ENCODE results near the gene LIN7B. TPM values are rescaled to one million over a fixed set of nuclear protein-coding genes. Genes with fewer than 3 reads are reported as not detected.

Gene LIN7B, protein sequence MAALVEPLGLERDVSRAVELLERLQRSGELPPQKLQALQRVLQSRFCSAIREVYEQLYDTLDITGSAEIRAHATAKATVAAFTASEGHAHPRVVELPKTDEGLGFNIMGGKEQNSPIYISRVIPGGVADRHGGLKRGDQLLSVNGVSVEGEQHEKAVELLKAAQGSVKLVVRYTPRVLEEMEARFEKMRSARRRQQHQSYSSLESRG
- total RNA-seq (11.6 TPM), polyA plus RNA-seq (ENCODE audit: insufficient read depth in 1 of 8, insufficient read length in 8 of 8, low replicate concordance in 1 of 8) (10 to 100 TPM in 6 of 8 donors, 1 to 10 TPM in 2; 9.6 to 14.4 (median 11.2) TPM)
- long read RNA-seq, donor 1, partial matches to known transcripts = 0 of 1 reads
- long read RNA-seq, donor 1, other reads (novel, unspliced or antisense) = 0 of 1 reads
- long read RNA-seq, donor 2, partial matches to known transcripts = 0 of 1 reads
- long read RNA-seq, donor 2, other reads (novel, unspliced or antisense) = 0 of 1 reads
- long read RNA-seq, donor 3, transcript LIN7B-201 (6 exons, 755 nt) = major isoform, 8 of 10 reads
- long read RNA-seq, donor 3, partial matches to known transcripts = 0 of 10 reads
- long read RNA-seq, donor 3, other reads (novel, unspliced or antisense) = 0 of 10 reads
- long read RNA-seq, donor 4, partial matches to known transcripts = 0 of 4 reads
- long read RNA-seq, donor 4, other reads (novel, unspliced or antisense) = 0 of 4 reads
- long read RNA-seq, donor 5, transcript LIN7B-204 (5 exons, 1,057 nt) = minor isoform, 5 of 14 reads
- long read RNA-seq, donor 5, transcript LIN7B-201 (6 exons, 755 nt) = major isoform, 8 of 14 reads
- long read RNA-seq, donor 5, partial matches to known transcripts = 0 of 14 reads
- long read RNA-seq, donor 5, other reads (novel, unspliced or antisense) = 0 of 14 reads
- long read RNA-seq, donor 6, transcript LIN7B-201 (6 exons, 755 nt) = major isoform, 12 of 17 reads
- long read RNA-seq, donor 6, partial matches to known transcripts = 0 of 17 reads
- long read RNA-seq, donor 6, other reads (novel, unspliced or antisense) = 0 of 17 reads
- long read RNA-seq, donor 7, partial matches to known transcripts = 0 of 3 reads
- long read RNA-seq, donor 7, other reads (novel, unspliced or antisense) = 0 of 3 reads
- long read RNA-seq, donor 8, partial matches to known transcripts = 0 of 4 reads
- long read RNA-seq, donor 8, other reads (novel, unspliced or antisense) = 0 of 4 reads
- long read RNA-seq, donor 9, partial matches to known transcripts = 0 of 3 reads
- long read RNA-seq, donor 9, other reads (novel, unspliced or antisense) = 0 of 3 reads
- long read RNA-seq, donor 10, partial matches to known transcripts = 6 of 12 reads
- long read RNA-seq, donor 10, other reads (novel, unspliced or antisense) = 0 of 12 reads
- long read RNA-seq, donor 11, transcript LIN7B-201 (6 exons, 755 nt) = major isoform, 5 of 8 reads
- long read RNA-seq, donor 11, partial matches to known transcripts = 0 of 8 reads
- long read RNA-seq, donor 11, other reads (novel, unspliced or antisense) = 0 of 8 reads

DNA sequence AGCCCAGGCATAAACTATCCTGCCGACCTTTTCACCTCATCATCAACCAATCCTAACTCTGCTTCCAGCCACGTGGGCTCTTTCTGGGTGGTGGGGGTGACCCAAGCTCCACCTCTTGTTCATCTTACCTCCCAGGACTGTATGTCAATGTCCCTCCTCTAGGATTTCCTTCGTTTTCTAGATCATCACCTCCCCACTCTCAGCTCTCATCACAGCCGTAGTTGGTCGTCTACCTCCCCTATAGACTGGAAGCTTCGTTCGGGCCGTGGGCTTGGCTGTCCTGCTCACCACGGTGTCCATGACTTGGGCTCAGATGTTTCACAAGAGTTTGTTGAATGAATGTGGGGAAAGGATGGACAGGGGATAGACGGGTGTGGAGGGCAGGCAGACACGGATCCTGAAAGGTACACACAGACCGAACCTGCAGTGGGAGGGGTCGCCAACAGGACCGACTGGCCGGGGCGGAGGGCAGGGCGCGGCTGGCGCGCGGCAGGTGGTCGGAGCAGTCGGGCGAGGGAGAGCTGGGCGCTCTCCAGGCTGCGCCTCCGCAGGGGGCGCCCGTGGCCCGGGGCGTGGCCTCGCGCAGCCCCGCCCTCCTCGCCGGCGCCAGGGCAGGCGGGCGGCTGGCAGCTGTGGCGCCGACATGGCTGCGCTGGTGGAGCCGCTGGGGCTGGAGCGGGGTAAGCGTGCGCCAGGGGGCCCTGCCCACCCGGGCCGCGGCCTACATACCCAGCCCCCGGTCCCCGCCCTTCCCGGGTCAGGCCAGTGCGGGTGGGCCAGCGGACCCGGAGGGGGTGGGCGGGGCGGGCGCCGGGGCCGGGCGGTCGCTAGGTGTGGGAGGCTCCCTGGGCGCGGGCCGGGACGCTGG lies at the start of gene LIN7B:
TSS of gene LIN7B (plus strand) at position 609 of the 868 bp plus-strand sequence. CDS start at position 644, 35 bp downstream.
- peaks cover 27% of the 10 kb centered on the region for H3K4me1 ChIP-seq (ENCODE audit: control insufficient read depth, insufficient read depth, low read length)
- WGBS (ENCODE audit: insufficient coverage) = under 1% methylated on average over 63 of the region's 66 CpGs
- peak within 1 kb of the TSS; percentile 67 for H3K27ac ChIP-seq (ENCODE audit: low read length)

DNA sequence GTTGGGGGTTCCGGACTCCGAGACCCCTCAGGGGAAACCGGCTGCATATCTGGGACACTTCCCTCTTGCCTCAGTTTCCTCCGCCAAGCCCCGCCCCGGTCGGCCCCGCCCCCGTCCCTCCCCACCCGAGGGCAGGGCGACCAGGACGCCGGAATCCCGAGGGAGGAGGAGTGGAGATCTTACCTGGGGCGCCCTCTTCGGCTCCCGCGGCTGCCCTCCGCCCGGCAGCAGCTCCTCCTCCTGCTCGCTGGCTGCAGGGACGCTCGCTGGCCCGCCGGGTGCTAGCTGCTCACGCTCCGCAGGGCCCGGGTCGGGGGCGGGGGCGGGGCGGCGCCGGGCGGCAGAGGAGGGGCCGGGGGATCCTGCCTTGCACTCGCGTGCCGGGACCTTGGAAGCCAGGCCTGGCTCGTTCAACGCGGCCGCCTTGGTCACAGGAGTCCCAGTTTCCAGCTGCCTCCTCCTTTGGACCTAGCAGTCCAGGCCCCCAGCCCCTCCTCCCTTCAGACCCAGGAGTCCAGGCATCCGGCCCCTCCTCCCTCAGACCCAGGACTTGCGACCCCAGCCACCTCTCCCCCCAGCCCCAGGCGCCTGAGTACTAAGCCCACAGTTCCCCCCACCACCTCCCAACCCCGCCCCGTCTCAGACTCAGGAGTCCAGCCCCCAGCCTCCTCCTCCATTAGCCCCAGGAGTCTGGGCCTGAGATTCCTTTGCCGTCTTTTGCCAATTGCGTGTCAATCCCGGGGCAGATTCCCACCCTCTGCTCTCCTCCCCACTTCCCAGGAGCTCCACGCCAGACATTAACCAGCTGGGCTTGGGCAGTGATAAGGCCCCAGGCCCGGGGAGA lies 49.2 kb upstream of the LIN7B start, which contains the start of gene NTF4:
TSS of gene NTF4 (minus strand) at position 51 of the 844 bp plus-strand sequence. CDS start 2,821 bp downstream, outside the sequence.
- no peak within 1 kb of the TSS for H3K4me3 ChIP-seq (ENCODE audit: low read length)

More for the DNA sequence above, at the start of gene LIN7B:
- Histone ChIP-seq H3K27me3 (ENCODE audit: control insufficient read depth, insufficient read depth, low read length) (no peaks in the 10 kb centered on the region), H3K4me3 (ENCODE audit: low read length) (peak within 1 kb of the TSS; percentile 73), H3K36me3 (ENCODE audit: control insufficient read depth, insufficient read depth, low read length) (peaks cover 14% of the 10 kb centered on the region), H3K9me3 (replicated peaks; ENCODE audit: control insufficient read depth, low read depth, low read length) (no peaks in the 10 kb centered on the region)
- peak; percentile 75 for DNase-seq

DNA sequence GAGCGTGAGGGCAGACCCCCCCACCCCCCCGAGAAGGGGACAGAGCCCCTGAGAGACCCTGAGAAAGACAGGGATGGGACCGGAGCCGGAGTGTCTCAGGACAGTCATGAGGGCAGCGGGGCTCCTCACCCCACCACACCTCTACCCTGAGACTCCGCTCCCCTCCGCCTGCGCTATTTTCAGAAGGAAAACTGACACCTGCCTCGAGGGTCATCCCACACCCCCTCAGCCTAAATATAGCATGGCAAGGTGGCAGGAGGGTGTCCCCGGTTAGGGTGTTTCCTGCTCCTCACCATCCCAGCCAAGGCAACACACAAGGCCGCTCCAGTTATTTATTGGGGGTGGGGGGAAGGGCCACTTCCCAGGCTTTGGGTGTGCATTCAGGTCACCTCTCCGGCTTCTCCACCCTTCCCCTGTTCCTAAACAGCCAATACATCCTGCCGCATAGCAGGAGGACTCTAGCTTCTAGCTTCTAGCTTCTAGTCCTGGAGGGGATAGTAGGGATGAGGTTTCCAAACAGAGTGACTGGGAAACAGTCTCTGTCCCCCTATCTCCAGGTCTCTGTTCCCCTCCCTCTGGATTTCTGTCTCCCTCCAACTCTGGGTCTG lies 48.2 kb upstream of the LIN7B start:
- peak; percentile 53 for DNase-seq
- peaks cover 73% of the 10 kb centered on the region for H3K27me3 ChIP-seq (ENCODE audit: control insufficient read depth, insufficient read depth, low read length)
- no peak overlapping the region for H3K4me3 ChIP-seq (ENCODE audit: low read length)
- H3K4me1 ChIP-seq (ENCODE audit: control insufficient read depth, insufficient read depth, low read length) = peaks cover 28% of the 10 kb centered on the region
- whole genome bisulfite sequencing (ENCODE audit: insufficient coverage) = no CpG with 5 or more reads among the region's 13 CpGs
- H3K9me3 ChIP-seq (replicated peaks; ENCODE audit: control insufficient read depth, low read depth, low read length) = no peaks in the 10 kb centered on the region
- no peaks in the 10 kb centered on the region for H3K36me3 ChIP-seq (ENCODE audit: control insufficient read depth, insufficient read depth, low read length)
- H3K27ac ChIP-seq (ENCODE audit: low read length) = peak overlapping the region; percentile 47

More for the DNA sequence above, 49.2 kb upstream of the LIN7B start, which contains the start of gene NTF4:
- Histone ChIP-seq H3K27ac (ENCODE audit: low read length) (no peak within 1 kb of the TSS), H3K36me3 (ENCODE audit: control insufficient read depth, insufficient read depth, low read length) (no peaks in the 10 kb centered on the region), H3K4me1 (ENCODE audit: control insufficient read depth, insufficient read depth, low read length) (peaks cover 28% of the 10 kb centered on the region), H3K9me3 (replicated peaks; ENCODE audit: control insufficient read depth, low read depth, low read length) (no peaks in the 10 kb centered on the region), H3K27me3 (ENCODE audit: control insufficient read depth, insufficient read depth, low read length) (peaks cover 71% of the 10 kb centered on the region)
- peak; percentile 41 for DNase-seq
- under 1% methylated on average over 37 of the region's 53 CpGs for WGBS (ENCODE audit: insufficient coverage)

DNA sequence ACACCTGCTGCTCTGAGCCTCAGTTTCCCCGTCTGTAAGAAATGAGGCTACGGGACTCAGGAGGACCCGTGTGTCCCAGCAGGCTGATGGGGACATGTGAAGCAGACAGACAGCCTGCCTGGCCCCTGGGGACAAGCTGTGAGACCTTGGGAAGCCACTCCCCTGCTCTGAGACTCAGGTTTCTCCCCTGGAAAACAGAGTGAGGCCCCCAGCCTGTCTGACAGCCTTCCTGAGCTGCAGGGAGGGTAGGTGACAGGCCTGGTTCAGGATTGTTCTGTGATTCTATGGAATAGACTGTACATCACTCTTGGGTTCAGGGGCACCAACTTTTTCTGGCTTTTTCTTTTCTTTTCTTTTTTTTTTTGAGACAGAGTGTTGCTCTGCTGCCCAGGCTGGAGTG lies 46.6 kb upstream of the LIN7B start:
- Histone ChIP-seq H3K4me1 (ENCODE audit: control insufficient read depth, insufficient read depth, low read length) (peaks cover 31% of the 10 kb centered on the region), H3K27me3 (ENCODE audit: control insufficient read depth, insufficient read depth, low read length) (peaks cover 78% of the 10 kb centered on the region), H3K36me3 (ENCODE audit: control insufficient read depth, insufficient read depth, low read length) (no peaks in the 10 kb centered on the region), H3K27ac (ENCODE audit: low read length) (no peak overlapping the region), H3K4me3 (ENCODE audit: low read length) (no peak overlapping the region), H3K9me3 (replicated peaks; ENCODE audit: control insufficient read depth, low read depth, low read length) (no peaks in the 10 kb centered on the region)
- no peak for DNase-seq
- 67% methylated on average over 3 of the region's 3 CpGs for WGBS (ENCODE audit: insufficient coverage)

DNA sequence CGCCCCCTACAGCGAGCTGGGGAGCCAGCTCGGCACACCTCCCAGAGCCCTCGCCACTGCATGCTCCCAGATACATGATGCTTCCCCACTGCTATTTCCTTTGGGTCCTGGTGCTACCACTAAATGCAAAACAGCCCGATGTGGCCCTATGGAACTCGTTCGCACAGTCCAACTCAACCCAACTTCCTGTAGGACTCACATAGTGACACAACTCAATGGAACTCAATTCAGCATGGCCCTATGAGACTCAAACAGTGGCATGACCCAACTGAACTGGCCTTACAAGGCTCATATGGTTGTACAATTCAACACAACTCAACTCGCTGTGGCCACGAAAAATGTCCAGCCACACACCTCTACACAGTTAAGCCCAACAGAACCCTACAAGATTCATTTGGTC lies 45.1 kb upstream of the LIN7B start:
- Histone ChIP-seq H3K4me1 (ENCODE audit: control insufficient read depth, insufficient read depth, low read length) (peaks cover 36% of the 10 kb centered on the region), H3K9me3 (replicated peaks; ENCODE audit: control insufficient read depth, low read depth, low read length) (no peaks in the 10 kb centered on the region), H3K27me3 (ENCODE audit: control insufficient read depth, insufficient read depth, low read length) (peaks cover 85% of the 10 kb centered on the region), H3K27ac (ENCODE audit: low read length) (no peak overlapping the region), H3K36me3 (ENCODE audit: control insufficient read depth, insufficient read depth, low read length) (no peaks in the 10 kb centered on the region), H3K4me3 (ENCODE audit: low read length) (no peak overlapping the region)
- DNase-seq = no peak
- WGBS (ENCODE audit: insufficient coverage) = 80% methylated on average over 7 of the region's 9 CpGs

DNA sequence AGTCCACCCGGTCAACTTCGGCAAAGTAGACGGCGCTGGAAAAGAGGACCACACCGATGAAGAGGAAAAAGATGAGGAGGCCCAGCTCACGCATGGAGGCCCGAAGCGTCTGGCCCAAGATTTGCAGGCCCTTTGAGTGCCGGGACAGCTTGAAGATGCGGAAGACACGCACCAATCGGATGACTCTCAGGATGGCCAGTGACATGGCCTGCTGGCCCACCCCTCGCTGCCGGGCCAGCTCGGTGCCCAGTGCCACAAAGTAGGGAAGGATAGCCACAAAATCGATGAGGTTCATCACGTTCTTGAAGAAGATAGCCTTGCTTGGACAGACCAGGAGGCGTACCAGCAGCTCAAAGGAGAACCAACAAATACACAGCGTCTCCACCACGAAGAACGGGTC lies 43.8 kb upstream of the LIN7B start:
- Histone ChIP-seq H3K27me3 (ENCODE audit: control insufficient read depth, insufficient read depth, low read length) (peaks cover 80% of the 10 kb centered on the region), H3K4me1 (ENCODE audit: control insufficient read depth, insufficient read depth, low read length) (peaks cover 27% of the 10 kb centered on the region), H3K36me3 (ENCODE audit: control insufficient read depth, insufficient read depth, low read length) (no peaks in the 10 kb centered on the region), H3K27ac (ENCODE audit: low read length) (no peak overlapping the region), H3K9me3 (replicated peaks; ENCODE audit: control insufficient read depth, low read depth, low read length) (no peaks in the 10 kb centered on the region), H3K4me3 (ENCODE audit: low read length) (no peak overlapping the region)
- DNase-seq = no peak
- WGBS (ENCODE audit: insufficient coverage) = 91% methylated on average over 21 of the region's 21 CpGs

DNA sequence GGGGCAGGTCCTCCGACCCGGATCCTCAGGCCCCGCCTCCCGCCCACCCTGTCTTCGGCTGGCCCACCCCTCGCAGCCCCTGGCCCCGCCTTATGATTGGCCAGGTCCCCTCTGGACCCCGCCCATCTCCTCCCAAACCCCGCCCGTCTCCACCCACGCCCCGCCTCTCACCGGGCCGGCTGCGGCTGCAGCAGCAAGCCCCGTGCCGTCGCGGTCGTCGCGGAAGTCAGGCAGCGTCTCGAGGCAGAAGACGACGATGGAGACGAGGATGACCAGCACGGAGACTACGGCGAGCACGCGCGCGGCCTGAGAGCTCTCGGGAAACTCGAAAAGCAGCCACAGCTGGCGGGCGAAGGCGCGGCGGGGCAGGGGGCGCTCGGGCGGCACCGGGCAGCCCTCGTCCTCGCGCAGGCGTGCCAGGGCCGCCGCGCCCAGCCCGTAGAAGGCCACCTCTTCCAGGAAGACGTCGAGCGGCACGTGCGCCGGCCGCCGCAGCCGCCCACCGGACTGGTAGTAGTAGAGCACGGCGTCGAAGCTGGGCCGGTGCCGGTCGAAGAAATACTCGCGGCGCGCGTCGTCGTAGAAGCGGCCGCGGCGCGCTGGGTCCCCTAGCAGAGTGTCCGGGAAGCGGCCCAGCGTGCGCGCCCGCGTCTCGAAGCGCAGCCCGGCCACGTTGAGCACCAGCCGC lies 42.2 kb upstream of the LIN7B start:
- H3K9me3 ChIP-seq (replicated peaks; ENCODE audit: control insufficient read depth, low read depth, low read length) = no peaks in the 10 kb centered on the region
- WGBS (ENCODE audit: insufficient coverage) = 3% methylated on average over 93 of the region's 93 CpGs
- DNase-seq = no peak
- peaks cover 64% of the 10 kb centered on the region for H3K27me3 ChIP-seq (ENCODE audit: control insufficient read depth, insufficient read depth, low read length)
- H3K27ac ChIP-seq (ENCODE audit: low read length) = peak overlapping the region; percentile 55
- peak overlapping the region; percentile 24 for H3K4me3 ChIP-seq (ENCODE audit: low read length)
- H3K36me3 ChIP-seq (ENCODE audit: control insufficient read depth, insufficient read depth, low read length) = no peaks in the 10 kb centered on the region
- H3K4me1 ChIP-seq (ENCODE audit: control insufficient read depth, insufficient read depth, low read length) = peaks cover 15% of the 10 kb centered on the region
